ENCODE results near the gene RAI14. TPM values are rescaled to one million over a fixed set of nuclear protein-coding genes. Genes with fewer than 3 reads are reported as not detected.

Gene RAI14
- total and polyA plus RNA-seq, 2 experiments from 2014 or later = 42.2 to 49.6 TPM

GRCh38 chr5:34870382-34870781 is 214.3 kb downstream of the RAI14 start:
- Histone ChIP-seq H3K4me1 (ENCODE audit: insufficient read depth) (peaks cover 9% of the 10 kb centered on the region), H3K9me3 (ENCODE audit: low read depth) (no peaks in the 10 kb centered on the region), H4K20me1 (ENCODE audit: insufficient read depth, poor library complexity, severe bottlenecking) (no peaks in the 10 kb centered on the region), H3K4me2 (no peak overlapping the region), H3K4me3 (no peak overlapping the region), H3K36me3 (replicated peaks; ENCODE audit: insufficient read depth, low read depth) (no peaks in the 10 kb centered on the region), H3K27ac (no peak overlapping the region), H3K27me3 (no peaks in the 10 kb centered on the region), H3K9me2 (replicated peaks; ENCODE audit: insufficient read depth) (no peaks in the 10 kb centered on the region), H2AFZ (no peak overlapping the region), H3K79me2 (no peaks in the 10 kb centered on the region)
- no peak for DNase-seq (ENCODE audit: low spot score)
- 95% methylated on average over 2 of the region's 2 CpGs for WGBS (ENCODE audit: low lambda C conversion rate, missing lambda C conversion rate)
- TF ChIP-seq CTCF (IDR thresholded peaks at IDR 0.05; ENCODE audit: poor library complexity) = no peak
- no peak for TF ChIP-seq EZH2 (IDR thresholded peaks at IDR 0.05; ENCODE audit: borderline replicate concordance)
- no peak for TF ChIP-seq EZH2phosphoT487 (IDR thresholded peaks at IDR 0.05; ENCODE audit: low read depth, severe bottlenecking, unreplicated experiment)

- Histone ChIP-seq H3K9me3 (ENCODE audit: low read depth) (no peaks in the 10 kb centered on the region), H3K4me2 (no peak overlapping the region), H3K79me2 (no peaks in the 10 kb centered on the region), H3K36me3 (replicated peaks; ENCODE audit: insufficient read depth, low read depth) (no peaks in the 10 kb centered on the region), H4K20me1 (ENCODE audit: insufficient read depth, poor library complexity, severe bottlenecking) (no peaks in the 10 kb centered on the region), H3K27ac (no peak overlapping the region), H3K9me2 (replicated peaks; ENCODE audit: insufficient read depth) (no peaks in the 10 kb centered on the region), H3K4me3 (no peak overlapping the region), H3K27me3 (no peaks in the 10 kb centered on the region), H2AFZ (no peak overlapping the region), H3K4me1 (ENCODE audit: insufficient read depth) (no peaks in the 10 kb centered on the region)
- TF ChIP-seq EZH2 (IDR thresholded peaks at IDR 0.05; ENCODE audit: borderline replicate concordance) (no peak), CTCF (IDR thresholded peaks at IDR 0.05; ENCODE audit: poor library complexity) (no peak), EZH2phosphoT487 (IDR thresholded peaks at IDR 0.05; ENCODE audit: low read depth, severe bottlenecking, unreplicated experiment) (no peak)
- DNase-seq (ENCODE audit: low spot score) = no peak
These were observed 220.1 kb downstream of the RAI14 start for GRCh38 chr5:34876275-34876674.

- H3K4me2 ChIP-seq = no peak overlapping the region
- TF ChIP-seq EZH2phosphoT487 (IDR thresholded peaks at IDR 0.05; ENCODE audit: low read depth, severe bottlenecking, unreplicated experiment) (no peak), EZH2 (IDR thresholded peaks at IDR 0.05; ENCODE audit: borderline replicate concordance) (no peak), CTCF (IDR thresholded peaks at IDR 0.05; ENCODE audit: poor library complexity) (no peak)
- no peak overlapping the region for H3K4me3 ChIP-seq
- no peak for DNase-seq (ENCODE audit: low spot score)
- no peaks in the 10 kb centered on the region for H3K27me3 ChIP-seq
- no peaks in the 10 kb centered on the region for H3K4me1 ChIP-seq (ENCODE audit: insufficient read depth)
- H3K9me3 ChIP-seq (ENCODE audit: low read depth) = no peaks in the 10 kb centered on the region
- H2AFZ ChIP-seq = no peak overlapping the region
- no peaks in the 10 kb centered on the region for H3K79me2 ChIP-seq
- H3K9me2 ChIP-seq (replicated peaks; ENCODE audit: insufficient read depth) = no peaks in the 10 kb centered on the region
- H3K27ac ChIP-seq = no peak overlapping the region
- no peaks in the 10 kb centered on the region for H3K36me3 ChIP-seq (replicated peaks; ENCODE audit: insufficient read depth, low read depth)
- H4K20me1 ChIP-seq (ENCODE audit: insufficient read depth, poor library complexity, severe bottlenecking) = no peaks in the 10 kb centered on the region
These were observed 225.1 kb downstream of the RAI14 start for GRCh38 chr5:34881246-34881645.

Other genes starting within 250 kb of the RAI14 start
- gene TTC23L, start 182.8 kb downstream of the RAI14 start, total RNA-seq = 0.07 and 0.76 TPM in 2 replicates
- gene TTC23L, start 182.8 kb downstream of the RAI14 start, polyA plus RNA-seq = 1.7 TPM in 1 of 2 replicates, not detected in the other